GM12873 (cell line): ENCODE measurements around the gene KLF13.

Source experiments
- CTCF ChIP-seq: IDR thresholded peaks from 2 replicates; pipeline ENCODE4 v1.5.1; 2012; ENCODE audit warnings: low read depth, mild to moderate bottlenecking, moderate library complexity, low read length, control low read depth; ENCODE audit not compliant: insufficient read depth; ENCODE audit errors: missing control alignments

KLF13 gene

GRCh38 chr15:31378363-31378903 is 51.8 kb downstream of the KLF13 start:
- TF ChIP-seq CTCF: no peak

GRCh38 chr15:31379042-31379441 is 52.4 kb downstream of the KLF13 start:
- no peak for TF ChIP-seq CTCF

GRCh38 chr15:31379577-31379976 is 52.9 kb downstream of the KLF13 start:
- TF ChIP-seq CTCF: no peak

- TF ChIP-seq CTCF: no peak
Observed at GRCh38 chr15:31381801-31382712, 55.4 kb downstream of the KLF13 start.

- no peak for TF ChIP-seq CTCF
Observed at GRCh38 chr15:31382713-31383045, 56.0 kb downstream of the KLF13 start.

- no peak for TF ChIP-seq CTCF
Observed at GRCh38 chr15:31383139-31383538, 56.5 kb downstream of the KLF13 start.

GRCh38 chr15:31384568-31384967 is 57.9 kb downstream of the KLF13 start:
- TF ChIP-seq CTCF: no peak
